ENCODE measurements around the gene OSBPL6. TPM values are rescaled to one million over a fixed set of nuclear protein-coding genes. Genes with fewer than 3 reads are reported as not detected.

OSBPL6 gene
- total and polyA plus RNA-seq, 7 donors, result 0.23 to 3.2 (median 1.5) TPM

GRCh38 chr2:178374865-178375264 lies 180.6 kb downstream of the OSBPL6 start:
- no peaks in the 10 kb centered on the region for H3K4me1 ChIP-seq
- no peak for TF ChIP-seq EP300 (IDR thresholded peaks at IDR 0.05)
- TF ChIP-seq, protein P1, sequence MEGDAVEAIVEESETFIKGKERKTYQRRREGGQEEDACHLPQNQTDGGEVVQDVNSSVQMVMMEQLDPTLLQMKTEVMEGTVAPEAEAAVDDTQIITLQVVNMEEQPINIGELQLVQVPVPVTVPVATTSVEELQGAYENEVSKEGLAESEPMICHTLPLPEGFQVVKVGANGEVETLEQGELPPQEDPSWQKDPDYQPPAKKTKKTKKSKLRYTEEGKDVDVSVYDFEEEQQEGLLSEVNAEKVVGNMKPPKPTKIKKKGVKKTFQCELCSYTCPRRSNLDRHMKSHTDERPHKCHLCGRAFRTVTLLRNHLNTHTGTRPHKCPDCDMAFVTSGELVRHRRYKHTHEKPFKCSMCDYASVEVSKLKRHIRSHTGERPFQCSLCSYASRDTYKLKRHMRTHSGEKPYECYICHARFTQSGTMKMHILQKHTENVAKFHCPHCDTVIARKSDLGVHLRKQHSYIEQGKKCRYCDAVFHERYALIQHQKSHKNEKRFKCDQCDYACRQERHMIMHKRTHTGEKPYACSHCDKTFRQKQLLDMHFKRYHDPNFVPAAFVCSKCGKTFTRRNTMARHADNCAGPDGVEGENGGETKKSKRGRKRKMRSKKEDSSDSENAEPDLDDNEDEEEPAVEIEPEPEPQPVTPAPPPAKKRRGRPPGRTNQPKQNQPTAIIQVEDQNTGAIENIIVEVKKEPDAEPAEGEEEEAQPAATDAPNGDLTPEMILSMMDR (IDR thresholded peaks at IDR 0.05), result no peak
- TF ChIP-seq POLR2AphosphoS5 (IDR thresholded peaks at IDR 0.05), result no peak
- no peak for TF ChIP-seq POLR2A (IDR thresholded peaks at IDR 0.05)
- H3K9me3 ChIP-seq, result no peaks in the 10 kb centered on the region
- no peak for DNase-seq
- no peak overlapping the region for H3K27ac ChIP-seq
- no peaks in the 10 kb centered on the region for H3K36me3 ChIP-seq
- intact Hi-C loops (cut with DNase I), result no loop called here
- WGBS, 2 donors, result 56 to 88% methylated on average over 1 of the region's 1 CpG
- H3K27me3 ChIP-seq, result no peaks in the 10 kb centered on the region
- H3K4me3 ChIP-seq, result no peak overlapping the region

DNA sequence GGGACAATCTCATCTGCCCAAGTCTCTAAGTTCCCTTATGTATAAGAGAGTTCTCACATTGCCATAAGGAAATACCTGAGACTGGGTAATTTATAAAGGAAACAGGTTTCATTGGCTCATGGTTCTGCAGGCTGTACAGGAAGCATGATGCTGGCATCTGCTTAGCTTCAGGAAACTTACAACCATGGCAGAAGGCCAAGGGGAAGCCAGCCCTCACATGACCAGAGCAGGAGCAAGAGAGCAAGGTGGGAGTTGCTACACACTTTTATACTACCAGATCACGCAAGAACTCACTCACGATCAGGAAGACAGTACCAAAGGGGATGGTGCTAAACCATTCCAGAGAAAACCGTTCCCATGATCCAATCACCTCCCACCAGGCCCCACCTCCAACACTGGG lies 182.7 kb downstream of the OSBPL6 start:
- no peak for TF ChIP-seq POLR2A (IDR thresholded peaks at IDR 0.05)
- TF ChIP-seq EP300 (IDR thresholded peaks at IDR 0.05), result no peak
- no peak for TF ChIP-seq POLR2AphosphoS5 (IDR thresholded peaks at IDR 0.05)
- TF ChIP-seq, protein P1 (IDR thresholded peaks at IDR 0.05), result no peak
- intact Hi-C loops (cut with DNase I), result no loop called here
- no peak for DNase-seq

GRCh38 chr2:178379162-178380004 lies 185.1 kb downstream of the OSBPL6 start:
- no peak overlapping the region for H3K27ac ChIP-seq
- no peak for TF ChIP-seq POLR2A (IDR thresholded peaks at IDR 0.05)
- TF ChIP-seq, protein P1 (IDR thresholded peaks at IDR 0.05), result no peak
- no peak for TF ChIP-seq POLR2AphosphoS5 (IDR thresholded peaks at IDR 0.05)
- no peak for TF ChIP-seq EP300 (IDR thresholded peaks at IDR 0.05)
- WGBS, 2 donors, result 73 to 86% methylated on average over 4 of the region's 4 CpGs

More for the DNA sequence above, 182.7 kb downstream of the OSBPL6 start:
- H3K27ac ChIP-seq, result no peak overlapping the region
- no peaks in the 10 kb centered on the region for H3K36me3 ChIP-seq
- WGBS, 2 donors, result 90 to 96% methylated on average over 3 of the region's 3 CpGs
- H3K4me3 ChIP-seq, result no peak overlapping the region
- H3K27me3 ChIP-seq, result no peaks in the 10 kb centered on the region
- H3K4me1 ChIP-seq, result no peaks in the 10 kb centered on the region
- H3K9me3 ChIP-seq, result no peaks in the 10 kb centered on the region

DNA sequence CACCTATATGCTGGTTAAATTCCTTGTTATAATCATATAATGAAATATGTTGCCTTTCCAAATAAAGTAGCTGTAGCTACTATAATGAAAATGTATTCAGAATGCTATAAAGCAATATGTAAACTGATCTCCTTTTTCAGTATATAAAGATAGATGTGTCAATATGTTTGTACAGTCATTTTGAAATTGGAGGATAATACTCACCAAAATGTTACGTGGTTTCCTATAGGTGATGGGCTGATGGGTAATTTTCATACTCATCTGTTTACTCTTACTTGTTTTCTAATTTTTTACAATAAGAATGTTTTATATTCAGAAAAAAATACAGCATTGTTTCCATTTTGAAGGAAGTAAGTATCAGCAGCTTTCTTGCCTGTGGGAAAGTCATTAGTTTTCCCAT lies 186.5 kb downstream of the OSBPL6 start:
- TF ChIP-seq, protein P1 (IDR thresholded peaks at IDR 0.05), result no peak
- TF ChIP-seq EP300 (IDR thresholded peaks at IDR 0.05), result no peak
- TF ChIP-seq POLR2AphosphoS5 (IDR thresholded peaks at IDR 0.05), result no peak
- TF ChIP-seq POLR2A (IDR thresholded peaks at IDR 0.05), result no peak
- Histone ChIP-seq H3K4me3 (no peak overlapping the region), H3K36me3 (peaks cover 0 to 5% (median 0%) of the 10 kb centered on the region in 4 donors), H3K4me1 (no peaks in the 10 kb centered on the region), H3K9me3 (no peaks in the 10 kb centered on the region), H3K27me3 (no peaks in the 10 kb centered on the region), H3K27ac (no peak overlapping the region)
- 70 to 86% methylated on average over 1 of the region's 1 CpG for WGBS, 2 donors
- no peak for DNase-seq
- intact Hi-C loops (cut with DNase I), result no loop called here

More at GRCh38 chr2:178379162-178380004, 185.1 kb downstream of the OSBPL6 start:
- peaks cover 0 to 5% (median 0%) of the 10 kb centered on the region in 4 donors for H3K36me3 ChIP-seq
- no peaks in the 10 kb centered on the region for H3K9me3 ChIP-seq
- DNase-seq, result no peak
- intact Hi-C loops (cut with DNase I), result no loop called here
- H3K4me3 ChIP-seq, result no peak overlapping the region
- H3K27me3 ChIP-seq, result no peaks in the 10 kb centered on the region
- no peaks in the 10 kb centered on the region for H3K4me1 ChIP-seq

Measured in sigmoid colon (tissue), 7 donors.